CD4-positive, alpha-beta memory T cell (primary cell): ENCODE results near the gene LNPEP. TPM values are rescaled to one million over a fixed set of nuclear protein-coding genes. Genes with fewer than 3 reads are reported as not detected.

Experiments used
- CTCF ChIA-PET: fragments of 350-600 bp; sonication (Branson Sonifier 250); formaldehyde crosslinking; loops from one replicate; lab custom pipeline; 2021; ENCODE audit warnings: inconsistent platforms; ENCODE audit not compliant: partially characterized antibody; lab: Charles Lee
- POLR2A ChIA-PET: fragments of 350-600 bp; sonication (Branson Sonifier 250); formaldehyde crosslinking; loops from one replicate; lab custom pipeline; 2021; ENCODE audit not compliant: partially characterized antibody; lab: Charles Lee
- DNase-seq, 5 donors: peaks; one replicate each; pipeline versions ENCODE4 v3.0.0 to v3.0.0-alpha.2; 2020 to 2022; ENCODE audit warnings: mixed read lengths in 1 of 5
- H3K27ac ChIP-seq: one replicate; pipeline ENCODE4 v1.7.0; 2013; ENCODE audit warnings: low read depth, low read length
- H3K27me3 ChIP-seq: 2 replicates; pipeline ENCODE4 v1.7.0; 2013; ENCODE audit warnings: mild to moderate bottlenecking, low read length, moderate library complexity; ENCODE audit not compliant: insufficient read depth
- H3K36me3 ChIP-seq: 2 replicates; pipeline ENCODE4 v1.7.0; 2013; ENCODE audit warnings: mild to moderate bottlenecking, low read length, moderate library complexity; ENCODE audit not compliant: insufficient read depth
- H3K4me1 ChIP-seq: 2 replicates; pipeline ENCODE4 v1.7.0; 2013; ENCODE audit warnings: mild to moderate bottlenecking, low read length, moderate library complexity; ENCODE audit not compliant: insufficient read depth
- H3K4me3 ChIP-seq, 2 donors: one replicate each; pipeline ENCODE4 v1.7.0; 2013; ENCODE audit warnings: low read length in 2 of 2, mild to moderate bottlenecking in 1 of 2
- H3K9me3 ChIP-seq, 2 donors: one replicate each; pipeline ENCODE4 v1.7.0; 2013; ENCODE audit warnings: low read length in 2 of 2, control low read depth in 1 of 2; ENCODE audit not compliant: control insufficient read depth in 1 of 2
- H3K27ac Mint-ChIP-seq, 7 donors: one replicate each; pipeline ENCODE4 v1.8.0; 2020 to 2021; ENCODE audit warnings: mixed read lengths in 7 of 7, mild to moderate bottlenecking in 6 of 7, inconsistent platforms in 3 of 7, moderate library complexity in 3 of 7
- H3K27me3 Mint-ChIP-seq, 2 donors: one replicate each; pipeline ENCODE4 v1.8.0; 2020 to 2021; ENCODE audit warnings: mixed read lengths in 2 of 2
- H3K36me3 Mint-ChIP-seq, 2 donors: one replicate each; pipeline ENCODE4 v1.8.0; 2020 to 2021; ENCODE audit warnings: mixed read lengths in 2 of 2, inconsistent platforms in 1 of 2, mild to moderate bottlenecking in 1 of 2
- H3K4me1 Mint-ChIP-seq, 4 donors: one replicate each; pipeline ENCODE4 v1.8.0; 2020 to 2021; ENCODE audit warnings: mixed read lengths in 4 of 4, mild to moderate bottlenecking in 1 of 4
- H3K4me3 Mint-ChIP-seq, 8 donors: one replicate each; pipeline ENCODE4 v1.8.0; 2020 to 2021; ENCODE audit warnings: mixed read lengths in 8 of 8, mild to moderate bottlenecking in 7 of 8, moderate library complexity in 6 of 8, inconsistent platforms in 3 of 8
- H3K9me3 Mint-ChIP-seq, 8 donors: one replicate each; pipeline ENCODE4 v1.8.0; 2020 to 2021; ENCODE audit warnings: mixed read lengths in 8 of 8, mild to moderate bottlenecking in 5 of 8, inconsistent platforms in 3 of 8, moderate library complexity in 1 of 8
- intact Hi-C: fragments of 100-400 bp; cut with micrococcal nuclease; formaldehyde crosslinking; loops from one replicate; pipeline ENCODE4 v1.15.1; 2023
- polyA plus RNA-seq, 2 donors: library from polyadenylated mRNA; unstranded; fragments of 300-500 nt; fragmentation: Illumina TruSeq; gene quantifications; one replicate each; pipeline ENCODE4 v1.2.3, GENCODE V29; 2021
- total RNA-seq, 2 experiments: library from RNA; stranded (reverse); gene quantifications; one replicate each; pipeline ENCODE4 v1.2.3, GENCODE V29; 2021

LNPEP gene
- total RNA-seq, result 10 to 100 TPM; 92.5 to 97.3 TPM
- 10 to 100 TPM; 23.5 to 38.6 TPM for polyA plus RNA-seq

GRCh38 chr5:96935559-96936430 lies at the start of gene LNPEP:
TSS of gene LNPEP (plus strand) at chr5:96936080. CDS start at chr5:96936156, 76 bp downstream.
- H3K27ac Mint-ChIP-seq, result peak within 1 kb of the TSS; percentile 93 to 99 (median 97)
- intact Hi-C loops, result loop anchor here (1.0 to 10.0 kb wide), 17 partner anchors 11 to 1994 kb away; partner anchors contain the start of genes ARSK, CAST, CHD1 and ERAP2
- Histone ChIP-seq H3K4me1 (peaks cover 72% of the 10 kb centered on the region), H3K36me3 (no peaks in the 10 kb centered on the region), H3K4me3 (peak within 1 kb of the TSS; percentile 60 to 97), H3K9me3 (no peaks in the 10 kb centered on the region), H3K27me3 (no peaks in the 10 kb centered on the region), H3K27ac (peak within 1 kb of the TSS; percentile 83)
- ChIA-PET CTCF (interaction anchor here (0.7 to 4.8 kb wide), 17 partner anchors 13 to 79 kb away, joined by 3 to 26 read pairs (median 4); partner anchors contain the start of gene ERAP2), POLR2A (interaction anchor here (0.6 to 7.8 kb wide), 45 partner anchors 9 to 1993 kb away, joined by 3 to 110 read pairs (median 6); partner anchors contain the start of genes CAST, CHD1, ERAP1 and ERAP2)
- H3K4me1 Mint-ChIP-seq, result peaks cover 46 to 82% (median 60%) of the 10 kb centered on the region in 4 donors
- DNase-seq, result peak; percentile 93 to 95 (median 94)
- H3K27me3 Mint-ChIP-seq, result no peaks in the 10 kb centered on the region
- H3K9me3 Mint-ChIP-seq, result peaks cover 0 to 4% (median 0%) of the 10 kb centered on the region in 8 donors
- H3K4me3 Mint-ChIP-seq, result peak within 1 kb of the TSS; percentile 88 to 99 (median 94)
- H3K36me3 Mint-ChIP-seq, result peaks cover 5 to 15% of the 10 kb centered on the region in 2 donors

GRCh38 chr5:96893342-96893741 lies 42.5 kb upstream of the LNPEP start:
- ChIA-PET POLR2A (interaction anchor here (0.8 to 1.7 kb wide), 10 partner anchors 9 to 85 kb away, joined by 3 to 7 read pairs (median 4); partner anchors contain the start of genes ERAP1 and LNPEP), CTCF (interaction anchor here (1.1 to 2.0 kb wide), 3 partner anchors 24 to 268 kb away, joined by 3 to 6 read pairs (median 4); no protein-coding TSS in a partner anchor)
- intact Hi-C loops, result no loop called here
- H3K36me3 ChIP-seq, result peaks cover 72% of the 10 kb centered on the region
- peaks cover 27 to 61% (median 43%) of the 10 kb centered on the region in 4 donors for H3K4me1 Mint-ChIP-seq
- H3K36me3 Mint-ChIP-seq, result peaks cover 60 to 86% of the 10 kb centered on the region in 2 donors
- H3K4me3 Mint-ChIP-seq, result peak overlapping the region in 1 of 8 donors; percentile 22
- H3K27ac Mint-ChIP-seq, result peak overlapping the region; percentile 14 to 84 (median 80)
- no peak overlapping the region for H3K27ac ChIP-seq
- no peaks in the 10 kb centered on the region for H3K27me3 ChIP-seq
- no peaks in the 10 kb centered on the region for H3K9me3 Mint-ChIP-seq
- no peaks in the 10 kb centered on the region for H3K9me3 ChIP-seq
- DNase-seq, result peak in 1 of 5 donors; percentile 51
- no peak overlapping the region for H3K4me3 ChIP-seq
- H3K27me3 Mint-ChIP-seq, result no peaks in the 10 kb centered on the region
- peaks cover 37% of the 10 kb centered on the region for H3K4me1 ChIP-seq

GRCh38 chr5:96896276-96896675 lies 39.6 kb upstream of the LNPEP start:
- peak overlapping the region; percentile 56 to 90 (median 80) for H3K4me3 Mint-ChIP-seq
- ChIA-PET CTCF (interaction anchor here (0.8 to 2.5 kb wide), 16 partner anchors 11 to 281 kb away, joined by 3 to 30 read pairs (median 4); partner anchors contain the start of gene ERAP2), POLR2A (interaction anchor here (0.7 to 2.4 kb wide), 13 partner anchors 8 to 91 kb away, joined by 3 to 21 read pairs (median 6); partner anchors contain the start of genes ERAP1, ERAP2 and LNPEP)
- H3K36me3 Mint-ChIP-seq, result peaks cover 62 to 86% of the 10 kb centered on the region in 2 donors
- H3K9me3 Mint-ChIP-seq, result no peaks in the 10 kb centered on the region
- Histone ChIP-seq H3K27ac (peak overlapping the region; percentile 56), H3K4me3 (peak overlapping the region; percentile 10 to 11), H3K27me3 (no peaks in the 10 kb centered on the region), H3K36me3 (peaks cover 69% of the 10 kb centered on the region), H3K4me1 (peaks cover 37% of the 10 kb centered on the region), H3K9me3 (no peaks in the 10 kb centered on the region)
- no peaks in the 10 kb centered on the region for H3K27me3 Mint-ChIP-seq
- peak overlapping the region; percentile 82 to 97 (median 92) for H3K27ac Mint-ChIP-seq
- DNase-seq, result peak; percentile 42 to 71 (median 63)
- peaks cover 26 to 55% (median 42%) of the 10 kb centered on the region in 4 donors for H3K4me1 Mint-ChIP-seq
- intact Hi-C loops, result loop anchor here (1.0 to 2.0 kb wide), 2 partner anchors 27 to 39 kb away; no protein-coding TSS in a partner anchor

GRCh38 chr5:96896806-96897205 lies 39.1 kb upstream of the LNPEP start:
- Mint-ChIP-seq H3K36me3 (peaks cover 67 to 86% of the 10 kb centered on the region in 2 donors), H3K9me3 (no peaks in the 10 kb centered on the region), H3K27me3 (no peaks in the 10 kb centered on the region), H3K27ac (peak overlapping the region; percentile 82 to 97 (median 92)), H3K4me1 (peaks cover 26 to 55% (median 42%) of the 10 kb centered on the region in 4 donors), H3K4me3 (peak overlapping the region; percentile 56 to 90 (median 80))
- intact Hi-C loops, result loop anchor here (1.0 to 2.0 kb wide), 2 partner anchors 28 to 38 kb away; no protein-coding TSS in a partner anchor
- H3K36me3 ChIP-seq, result peaks cover 70% of the 10 kb centered on the region
- no peaks in the 10 kb centered on the region for H3K27me3 ChIP-seq
- peak overlapping the region; percentile 56 for H3K27ac ChIP-seq
- no peaks in the 10 kb centered on the region for H3K9me3 ChIP-seq
- no peak overlapping the region for H3K4me3 ChIP-seq
- ChIA-PET POLR2A (interaction anchor here (0.7 to 2.4 kb wide), 13 partner anchors 8 to 91 kb away, joined by 3 to 21 read pairs (median 6); partner anchors contain the start of genes ERAP1, ERAP2 and LNPEP), CTCF (interaction anchor here (0.8 to 2.5 kb wide), 16 partner anchors 10 to 282 kb away, joined by 3 to 30 read pairs (median 4); partner anchors contain the start of gene ERAP2)
- peaks cover 37% of the 10 kb centered on the region for H3K4me1 ChIP-seq
- DNase-seq, result no peak

GRCh38 chr5:96901384-96901783 lies 34.5 kb upstream of the LNPEP start:
- Mint-ChIP-seq H3K27ac (peak overlapping the region in 5 of 7 donors; percentile 26 to 73 (median 59)), H3K4me1 (peaks cover 10 to 28% (median 19%) of the 10 kb centered on the region in 4 donors), H3K36me3 (peaks cover 59 to 79% of the 10 kb centered on the region in 2 donors), H3K27me3 (no peaks in the 10 kb centered on the region), H3K4me3 (no peak overlapping the region), H3K9me3 (no peaks in the 10 kb centered on the region)
- Histone ChIP-seq H3K27ac (no peak overlapping the region), H3K9me3 (no peaks in the 10 kb centered on the region), H3K27me3 (no peaks in the 10 kb centered on the region), H3K4me3 (no peak overlapping the region), H3K36me3 (peaks cover 65% of the 10 kb centered on the region), H3K4me1 (peaks cover 10% of the 10 kb centered on the region)
- DNase-seq, result no peak
- intact Hi-C loops, result no loop called here
- ChIA-PET POLR2A (interaction anchor here (1.2 kb wide), 1 partner anchor 8 kb away, joined by 4 read pairs; no protein-coding TSS in a partner anchor), CTCF (interaction anchor here (0.8 to 3.4 kb wide), 6 partner anchors 10 to 40 kb away, joined by 3 to 26 read pairs (median 4); no protein-coding TSS in a partner anchor)

GRCh38 chr5:96901841-96902240 lies 34.0 kb upstream of the LNPEP start:
- Mint-ChIP-seq H3K36me3 (peaks cover 58 to 75% of the 10 kb centered on the region in 2 donors), H3K27me3 (no peaks in the 10 kb centered on the region), H3K9me3 (no peaks in the 10 kb centered on the region), H3K4me1 (peaks cover 9 to 24% (median 15%) of the 10 kb centered on the region in 4 donors), H3K4me3 (no peak overlapping the region), H3K27ac (peak overlapping the region in 5 of 7 donors; percentile 26 to 73 (median 59))
- Histone ChIP-seq H3K9me3 (no peaks in the 10 kb centered on the region), H3K36me3 (peaks cover 66% of the 10 kb centered on the region), H3K4me3 (no peak overlapping the region), H3K27ac (no peak overlapping the region), H3K4me1 (peaks cover 6% of the 10 kb centered on the region), H3K27me3 (no peaks in the 10 kb centered on the region)
- intact Hi-C loops, result loop anchor here (2.0 kb wide), 1 partner anchor 17 kb away; no protein-coding TSS in a partner anchor
- no peak for DNase-seq
- POLR2A ChIA-PET, result interaction anchor here (1.2 kb wide), 1 partner anchor 9 kb away, joined by 4 read pairs; no protein-coding TSS in a partner anchor
- CTCF ChIA-PET, result interaction anchor here (0.8 to 3.4 kb wide), 6 partner anchors 11 to 39 kb away, joined by 3 to 26 read pairs (median 4); no protein-coding TSS in a partner anchor
